T-helper 1 cell (primary cell): Measurements from ENCODE around the gene PINLYP.
"Not testable (repeated sequence)": the region's sequence is repeated elsewhere in the genome, so short reads cannot be mapped to it uniquely, and the experiment has no call there.

ENCODE experiments used
- DNase-seq, 5 donors: peaks; one replicate each; pipeline ENCODE4 v3.0.0-alpha.2; 2012 to 2020
- total RNA-seq, 4 donors: gene quantifications; one replicate each; lab custom pipeline; 2026; lab: John Stamatoyannopoulos, UW

PINLYP gene
- 0.71 to 2.1 (median 1.2) reads per million in 4 donors for total RNA-seq

GRCh38 chr19:43575156-43575950, at the start of gene PINLYP, which contains the start of gene XRCC1:
Gene PINLYP (plus strand): TSS chr19:43575801. CDS start chr19:43577192, 1,391 bp downstream.
Gene XRCC1 (minus strand): TSS chr19:43575527. CDS start chr19:43575458, 69 bp downstream.
- DNase-seq, result peak; percentile 95 to 99 (median 97)

GRCh38 chr19:43525836-43526771, 49.5 kb upstream of the PINLYP start:
- DNase-seq, result no peak

GRCh38 chr19:43526884-43527859, 48.4 kb upstream of the PINLYP start, which contains the start of gene ETHE1:
Gene ETHE1 (minus strand): TSS chr19:43527201. CDS start chr19:43527177, 24 bp downstream.
- DNase-seq, result peak; percentile 53 to 83 (median 65)

GRCh38 chr19:43527860-43528622, 47.6 kb upstream of the PINLYP start:
- no peak for DNase-seq

- no peak for DNase-seq
Observed at GRCh38 chr19:43532571-43532961, 43.0 kb upstream of the PINLYP start.

- peak; percentile 57 to 92 (median 75) for DNase-seq
Observed at GRCh38 chr19:43532962-43533545, 42.5 kb upstream of the PINLYP start, which contains the start of gene ZNF575. Gene ZNF575 (plus strand): TSS chr19:43533188. CDS start chr19:43534423, 1,235 bp downstream.

- DNase-seq, result peak; percentile 84 to 98 (median 92)
Observed at GRCh38 chr19:43533546-43534304, 41.9 kb upstream of the PINLYP start.

GRCh38 chr19:43534305-43534815, 41.2 kb upstream of the PINLYP start:
- DNase-seq, result no peak

- DNase-seq, result no peak
Observed at GRCh38 chr19:43534816-43535761, 40.5 kb upstream of the PINLYP start.

- DNase-seq, result no peak
Observed at GRCh38 chr19:43538922-43539321, 36.7 kb upstream of the PINLYP start.

GRCh38 chr19:43540381-43540780, 35.2 kb upstream of the PINLYP start:
- DNase-seq, result no peak

GRCh38 chr19:43541920-43542650, 33.5 kb upstream of the PINLYP start:
- no peak for DNase-seq

- no peak for DNase-seq
Observed at GRCh38 chr19:43544077-43544476, 31.5 kb upstream of the PINLYP start.

GRCh38 chr19:43545276-43545675, 30.3 kb upstream of the PINLYP start:
- no peak for DNase-seq

- DNase-seq, result no peak
Observed at GRCh38 chr19:43545981-43546380, 29.6 kb upstream of the PINLYP start.

- no peak for DNase-seq
Observed at GRCh38 chr19:43546581-43546980, 29.0 kb upstream of the PINLYP start.

GRCh38 chr19:43547926-43548325, 27.7 kb upstream of the PINLYP start:
- not testable (repeated sequence) for DNase-seq

- no peak for DNase-seq
Observed at GRCh38 chr19:43548706-43549105, 26.9 kb upstream of the PINLYP start.
